Epithelial cell of umbilical artery (primary cell): Measurements from ENCODE around the gene PTGDR. TPM values are rescaled to one million over a fixed set of nuclear protein-coding genes. Genes with fewer than 3 reads are reported as not detected.

Experiments
- total RNA-seq: library from RNA; depleted of rRNA; stranded (reverse); fragments of >200 nt; gene quantifications from 2 replicates; pipeline ENCODE4 v1.2.3, GENCODE V29; 2014

The PTGDR gene, protein sequence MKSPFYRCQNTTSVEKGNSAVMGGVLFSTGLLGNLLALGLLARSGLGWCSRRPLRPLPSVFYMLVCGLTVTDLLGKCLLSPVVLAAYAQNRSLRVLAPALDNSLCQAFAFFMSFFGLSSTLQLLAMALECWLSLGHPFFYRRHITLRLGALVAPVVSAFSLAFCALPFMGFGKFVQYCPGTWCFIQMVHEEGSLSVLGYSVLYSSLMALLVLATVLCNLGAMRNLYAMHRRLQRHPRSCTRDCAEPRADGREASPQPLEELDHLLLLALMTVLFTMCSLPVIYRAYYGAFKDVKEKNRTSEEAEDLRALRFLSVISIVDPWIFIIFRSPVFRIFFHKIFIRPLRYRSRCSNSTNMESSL
- total RNA-seq: not detected in 2 replicates

GRCh38 chr14:52267501-52268278 lies at the start of gene PTGDR:
PTGDR (plus strand) TSS chr14:52267698; CDS start chr14:52267815, 117 bp downstream.

GRCh38 chr14:52313903-52314594 lies 46.6 kb downstream of the PTGDR start, which contains the start of gene PTGER2:
PTGER2 (plus strand) TSS chr14:52314312; CDS start chr14:52314549, 237 bp downstream.

Other genes with a start within 250 kb of the PTGDR start
- gene NID2, start 198.6 kb upstream of the PTGDR start, total RNA-seq: 3.3 and 5.5 TPM in 2 replicates
- gene PTGER2, start 46.6 kb downstream of the PTGDR start, total RNA-seq: under 0.01 and 0.76 TPM in 2 replicates